Activated CD4-positive, CD25-positive, alpha-beta regulatory T cell treated with anti-CD3 and anti-CD28 coated beads, Interleukin-2, amount 50 U/mL, for 24 hours (primary cell): ENCODE data around the gene MAML2.

Experiments
- ATAC-seq, 2 donors: fragments of 150-1000 bp; cut with Tn5 transposase; one replicate each; pipeline ENCODE4 v1.10.0; 2021; ENCODE audit warnings: mild to moderate bottlenecking in 1 of 2, moderate library complexity in 1 of 2

Gene MAML2

GRCh38 chr11:96338910-96339705 is 3.9 kb downstream of the MAML2 start:
- peak; percentile 9 to 12 for ATAC-seq

GRCh38 chr11:96337541-96338431 is 5.2 kb downstream of the MAML2 start:
- peak; percentile 46 to 51 for ATAC-seq

GRCh38 chr11:96335388-96335787 is 7.6 kb downstream of the MAML2 start:
- ATAC-seq: no peak

GRCh38 chr11:96334219-96334618 is 8.8 kb downstream of the MAML2 start:
- no peak for ATAC-seq

GRCh38 chr11:96333191-96333719 is 9.7 kb downstream of the MAML2 start:
- ATAC-seq: no peak

GRCh38 chr11:96332126-96332771 is 10.7 kb downstream of the MAML2 start:
- ATAC-seq: no peak

- ATAC-seq: no peak
These were observed 11.3 kb downstream of the MAML2 start for GRCh38 chr11:96331699-96332116.

- no peak for ATAC-seq
These were observed 12.5 kb downstream of the MAML2 start for GRCh38 chr11:96330511-96330859.

- no peak for ATAC-seq
These were observed 13.0 kb downstream of the MAML2 start for GRCh38 chr11:96329855-96330510.

- ATAC-seq: peak; percentile 83 to 87
These were observed 13.6 kb downstream of the MAML2 start for GRCh38 chr11:96329419-96329818.

GRCh38 chr11:96328395-96329010 is 14.5 kb downstream of the MAML2 start:
- no peak for ATAC-seq

GRCh38 chr11:96326959-96327358 is 16.0 kb downstream of the MAML2 start:
- no peak for ATAC-seq

GRCh38 chr11:96324912-96325311 is 18.1 kb downstream of the MAML2 start:
- ATAC-seq: no peak

GRCh38 chr11:96323642-96323985 is 19.4 kb downstream of the MAML2 start:
- no peak for ATAC-seq

- no peak for ATAC-seq
These were observed 20.0 kb downstream of the MAML2 start for GRCh38 chr11:96322775-96323641.

- ATAC-seq: no peak
These were observed 21.9 kb downstream of the MAML2 start for GRCh38 chr11:96321091-96321490.

- peak; percentile 63 to 72 for ATAC-seq
These were observed 22.9 kb downstream of the MAML2 start for GRCh38 chr11:96319898-96320656.

- no peak for ATAC-seq
These were observed 24.1 kb downstream of the MAML2 start for GRCh38 chr11:96318850-96319249.

- ATAC-seq: no peak
These were observed 24.6 kb downstream of the MAML2 start for GRCh38 chr11:96318399-96318798.

- ATAC-seq: peak; percentile 62 to 70
These were observed 25.0 kb downstream of the MAML2 start for GRCh38 chr11:96317985-96318384.
